GM18520 (cell line): ENCODE results near the gene BABAM2.
A peak's percentile ranks its signal among the peaks of the same experiment; 100 is the strongest.

Experiments
- ATAC-seq: cut with Tn5 transposase; IDR thresholded peaks from one replicate; pipeline ENCODE4 v1.9.1; 2021; ENCODE audit not compliant: unreplicated experiment

Gene BABAM2

DNA sequence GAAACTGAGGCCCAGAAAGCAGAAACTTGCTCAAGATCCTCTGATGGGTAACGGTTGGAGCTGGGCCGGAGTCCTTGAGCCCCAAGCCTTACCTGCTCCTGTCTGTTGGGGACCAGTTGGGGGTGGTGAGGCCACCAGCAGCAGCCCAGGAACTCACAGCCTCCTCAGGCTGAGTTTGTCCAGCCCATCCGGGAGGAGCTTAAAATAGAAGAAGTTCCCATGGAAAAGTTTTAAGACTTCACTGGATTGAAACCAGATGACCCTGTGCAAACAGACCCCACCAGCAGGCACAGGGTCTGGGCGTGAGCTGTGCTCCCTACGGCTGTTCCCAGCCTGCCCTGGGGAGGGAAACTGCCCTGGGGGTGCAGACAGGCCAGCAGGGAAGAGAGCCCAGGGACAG is 461.6 kb downstream of the BABAM2 start:
- ATAC-seq: no peak

DNA sequence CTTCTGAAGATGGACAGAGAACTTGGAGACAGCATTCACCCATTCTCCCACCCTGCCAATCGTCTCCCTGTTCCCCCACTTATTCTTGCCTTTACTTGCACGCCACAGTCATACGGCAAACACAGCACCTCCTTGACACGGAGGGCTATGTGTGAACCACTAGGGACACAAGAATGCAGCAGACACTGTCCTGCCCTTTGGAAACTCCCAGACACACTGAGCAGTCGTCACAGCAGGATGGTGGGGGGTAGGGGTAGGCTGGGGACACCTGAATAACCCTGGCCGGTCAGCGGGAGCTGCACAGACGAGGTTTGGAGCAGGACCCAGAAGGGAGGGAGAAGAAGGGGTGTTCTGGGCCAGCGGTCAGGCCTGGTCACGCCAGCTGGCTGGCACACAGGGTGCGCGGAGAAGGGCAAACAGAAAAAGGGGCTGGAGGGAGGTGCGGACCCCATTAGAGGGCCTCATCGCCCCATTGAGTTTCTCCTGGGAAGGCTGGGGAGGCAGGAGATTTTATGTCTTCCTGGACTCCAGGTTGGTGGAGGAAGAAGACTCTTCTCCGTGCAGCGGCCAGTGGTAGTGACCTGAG is 462.2 kb downstream of the BABAM2 start:
- ATAC-seq: no peak

DNA sequence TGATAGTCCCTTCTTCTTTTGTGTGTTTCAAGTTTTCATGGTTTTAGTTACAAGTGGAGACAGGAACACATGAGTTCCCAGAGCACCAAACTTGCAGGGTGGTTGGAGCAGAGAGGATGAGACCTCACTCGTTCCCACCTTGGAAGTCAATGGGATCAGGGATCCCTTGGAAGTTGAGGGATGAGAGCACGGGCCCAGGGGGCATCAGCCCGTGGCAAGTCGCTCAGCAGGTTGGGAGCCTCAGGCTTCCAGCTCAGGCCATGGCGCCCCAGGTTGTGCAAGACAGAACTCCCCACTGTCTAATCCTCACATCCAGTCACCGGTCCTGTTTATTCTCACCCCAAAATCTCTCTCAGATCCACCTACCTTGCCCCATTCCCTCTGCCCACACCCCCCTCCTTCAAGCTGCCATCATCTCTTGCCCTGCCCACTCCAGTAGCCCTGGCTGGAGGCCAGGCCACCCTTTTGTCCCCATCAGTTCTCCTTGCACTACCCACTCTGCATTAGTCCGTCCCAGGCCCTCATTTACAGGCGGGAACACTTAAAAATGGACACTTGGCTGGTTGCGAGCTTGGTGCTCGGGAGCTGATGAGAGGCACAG is 464.5 kb downstream of the BABAM2 start:
- no peak for ATAC-seq

DNA sequence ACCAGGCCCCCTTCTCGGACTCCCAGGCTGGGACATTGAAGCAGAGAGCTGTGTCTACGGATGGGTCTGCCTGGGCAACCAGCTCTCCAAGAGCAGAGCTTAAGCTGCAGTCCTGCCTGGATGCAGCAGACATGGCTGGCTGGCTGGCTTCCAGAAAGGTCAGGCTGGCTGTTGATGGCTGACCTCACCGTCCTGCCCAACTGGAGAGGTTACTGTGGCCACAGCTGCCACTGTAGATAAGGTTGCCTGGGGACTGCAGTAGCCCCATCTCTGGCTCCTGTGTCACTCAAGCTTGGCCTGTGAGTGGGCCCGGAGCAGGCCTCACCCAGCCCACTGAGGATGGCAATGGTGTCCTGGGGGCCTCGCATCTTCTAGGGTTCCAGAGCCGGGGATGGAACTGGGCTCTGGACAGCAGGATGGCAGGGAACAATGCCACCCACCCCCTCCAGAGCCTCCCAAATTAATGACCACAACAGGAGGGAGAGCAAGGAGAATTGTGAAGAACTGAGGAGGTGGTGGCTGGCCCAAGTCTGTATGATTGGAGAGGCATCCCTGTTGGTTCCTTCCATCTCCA is 465.1 kb downstream of the BABAM2 start:
- ATAC-seq: no peak

DNA sequence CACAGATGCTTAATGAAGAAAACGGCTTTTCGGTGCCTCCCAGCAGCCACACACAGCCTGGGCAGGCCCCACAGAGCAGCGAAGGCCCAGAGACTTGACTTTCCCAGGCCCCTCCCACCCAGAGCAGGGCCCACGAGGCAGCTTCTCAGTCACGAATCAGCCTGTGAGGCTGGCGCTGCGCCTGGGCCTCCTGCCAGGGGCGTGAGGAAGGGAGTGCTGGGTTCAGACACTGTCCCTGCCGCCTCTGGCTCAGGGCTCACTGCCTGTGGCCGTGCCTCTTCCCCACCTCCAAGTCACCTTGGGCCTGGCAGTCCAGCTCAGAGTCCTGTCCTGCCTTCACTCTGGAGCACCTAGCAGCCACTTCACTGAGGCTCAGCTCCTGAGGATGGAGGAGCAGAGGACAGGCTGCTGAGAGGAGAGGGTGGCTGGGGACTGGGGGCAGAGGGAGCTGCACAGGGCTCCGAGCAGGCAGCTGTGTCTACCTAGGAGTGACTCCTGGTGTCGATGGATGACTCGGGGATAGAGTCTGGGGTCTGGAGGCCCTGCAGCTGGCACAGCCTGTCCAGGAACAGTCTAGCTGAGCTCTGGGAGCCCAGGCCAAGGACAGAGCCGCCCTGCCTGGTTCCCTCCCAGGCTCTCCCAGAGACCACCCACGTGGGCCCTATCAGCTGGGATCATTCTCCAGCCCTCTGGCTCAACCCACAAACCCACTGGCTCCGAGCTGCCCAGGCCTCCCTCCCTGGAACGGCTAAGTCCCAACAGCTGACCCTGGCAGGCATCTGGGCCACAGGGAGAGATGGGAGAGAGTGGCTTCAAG is 465.8 kb downstream of the BABAM2 start:
- ATAC-seq: no peak

DNA sequence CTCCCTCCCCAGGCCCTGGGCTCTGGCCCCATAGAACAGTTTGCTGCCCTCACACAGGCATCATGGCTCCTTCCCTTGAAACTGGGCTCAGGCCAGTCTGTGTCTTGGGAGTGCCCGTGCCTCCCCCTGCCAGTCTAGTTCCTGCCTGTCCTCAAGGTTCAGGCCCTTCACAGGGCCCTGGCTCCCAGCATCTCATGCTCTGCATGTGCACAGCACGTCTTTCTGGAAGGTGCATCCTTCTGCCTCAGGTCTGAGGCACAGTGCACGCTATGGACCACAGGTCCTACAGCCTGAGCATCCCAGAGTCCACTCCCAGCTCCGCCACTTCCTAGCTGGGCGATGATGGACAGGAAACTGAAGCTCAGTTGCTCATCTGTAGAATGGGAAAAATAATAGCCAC is 466.5 kb downstream of the BABAM2 start:
- no peak for ATAC-seq

DNA sequence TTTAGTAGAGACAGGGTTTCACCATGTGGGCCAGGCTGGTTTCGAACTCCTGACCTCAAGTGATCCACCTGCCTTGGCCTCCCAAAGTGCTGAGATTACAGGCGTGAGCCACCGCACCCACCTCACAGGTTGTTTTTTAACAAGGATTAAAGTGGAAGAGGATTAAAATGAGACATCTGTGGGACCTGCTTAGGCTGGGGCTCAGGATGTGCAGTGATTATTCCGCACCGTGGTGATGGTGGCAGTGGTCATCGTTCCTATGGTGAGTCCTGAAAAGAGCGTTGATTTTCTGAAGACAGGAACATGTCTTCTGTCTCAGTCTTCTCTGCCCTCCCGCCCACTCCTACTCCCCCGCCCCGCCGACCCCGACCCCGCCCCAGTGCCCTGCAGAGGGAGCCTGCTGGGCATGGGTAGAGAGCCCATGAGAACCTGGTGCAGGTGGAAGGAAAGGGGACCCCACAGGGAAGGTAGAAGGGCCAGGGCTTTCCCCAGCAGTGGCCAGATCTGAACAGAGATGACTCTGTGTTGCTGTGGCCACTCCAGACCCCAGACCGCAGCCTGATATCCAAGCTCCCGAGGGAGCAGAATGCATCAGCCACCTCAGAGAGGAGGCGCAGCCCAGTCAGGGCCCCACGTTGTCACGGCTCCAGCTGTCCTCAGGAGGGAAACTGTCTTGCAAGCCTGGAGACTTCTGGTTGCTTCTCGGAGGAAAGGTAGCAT is 467.6 kb downstream of the BABAM2 start:
- ATAC-seq: no peak

DNA sequence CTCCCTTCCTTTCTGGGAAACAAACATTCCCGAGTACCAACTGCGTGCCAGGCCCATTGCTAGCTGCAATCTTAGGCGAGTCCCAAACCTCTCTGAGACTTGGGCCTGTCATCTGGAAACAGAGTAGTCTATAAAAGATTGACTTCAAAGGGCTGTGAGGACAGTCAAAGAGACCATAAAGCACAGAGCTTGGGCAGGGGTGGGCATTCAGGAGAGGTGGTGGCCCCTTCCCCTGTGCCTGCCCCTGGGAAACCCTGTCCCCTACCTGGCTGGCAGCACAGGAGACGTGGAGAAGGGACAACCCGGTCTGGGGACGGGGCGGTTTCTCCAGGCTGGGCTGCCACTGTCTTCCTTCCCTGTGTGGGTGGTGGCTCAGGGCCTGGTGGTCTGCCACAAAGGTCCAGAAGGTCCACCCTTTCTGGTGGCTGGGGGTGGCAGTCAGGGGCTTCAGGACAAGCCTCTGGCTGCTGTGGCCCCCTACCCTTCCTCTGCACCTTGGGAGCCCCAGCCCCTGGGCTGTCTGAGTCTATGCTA is 468.2 kb downstream of the BABAM2 start:
- no peak for ATAC-seq

DNA sequence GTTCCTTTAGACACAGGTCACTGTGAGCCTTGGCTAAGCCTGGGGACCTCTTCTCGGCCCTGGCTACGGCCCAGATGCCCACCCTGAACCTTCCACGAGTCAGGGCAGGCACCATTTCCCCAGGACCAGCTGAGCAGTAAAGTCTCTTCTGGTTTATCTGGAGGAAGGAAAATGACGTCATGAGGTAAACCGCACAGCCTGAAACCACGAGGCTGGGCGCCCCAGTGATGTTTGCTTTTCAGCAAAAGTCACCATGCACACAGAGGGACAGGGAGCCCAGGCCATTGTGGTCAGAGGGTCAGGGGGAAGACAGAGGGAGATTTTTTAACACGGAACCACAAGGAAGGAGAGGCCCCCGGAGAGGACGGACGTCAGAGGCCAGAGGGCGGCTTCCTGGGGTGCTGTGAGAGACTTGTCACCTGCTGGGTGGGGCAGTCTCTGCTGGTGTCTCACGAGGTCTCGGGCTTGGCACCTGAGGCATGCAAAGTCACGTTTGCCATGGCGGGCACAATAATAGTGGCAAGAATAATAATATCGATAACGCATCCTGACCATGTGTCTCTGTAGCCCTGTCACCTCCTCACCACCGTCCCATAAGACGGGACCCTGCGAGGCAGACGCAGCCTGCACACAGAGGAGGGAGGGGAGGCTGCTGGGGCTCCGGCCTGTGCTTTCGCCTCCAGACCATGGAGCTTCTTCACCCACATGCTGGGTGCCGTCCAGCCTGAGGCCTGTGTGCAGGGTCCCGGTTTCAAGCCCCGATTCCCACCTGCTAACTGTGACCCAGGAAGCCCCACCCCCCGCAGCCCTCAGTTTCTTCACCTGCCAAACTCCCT is 468.9 kb downstream of the BABAM2 start:
- ATAC-seq: peak; percentile 50

DNA sequence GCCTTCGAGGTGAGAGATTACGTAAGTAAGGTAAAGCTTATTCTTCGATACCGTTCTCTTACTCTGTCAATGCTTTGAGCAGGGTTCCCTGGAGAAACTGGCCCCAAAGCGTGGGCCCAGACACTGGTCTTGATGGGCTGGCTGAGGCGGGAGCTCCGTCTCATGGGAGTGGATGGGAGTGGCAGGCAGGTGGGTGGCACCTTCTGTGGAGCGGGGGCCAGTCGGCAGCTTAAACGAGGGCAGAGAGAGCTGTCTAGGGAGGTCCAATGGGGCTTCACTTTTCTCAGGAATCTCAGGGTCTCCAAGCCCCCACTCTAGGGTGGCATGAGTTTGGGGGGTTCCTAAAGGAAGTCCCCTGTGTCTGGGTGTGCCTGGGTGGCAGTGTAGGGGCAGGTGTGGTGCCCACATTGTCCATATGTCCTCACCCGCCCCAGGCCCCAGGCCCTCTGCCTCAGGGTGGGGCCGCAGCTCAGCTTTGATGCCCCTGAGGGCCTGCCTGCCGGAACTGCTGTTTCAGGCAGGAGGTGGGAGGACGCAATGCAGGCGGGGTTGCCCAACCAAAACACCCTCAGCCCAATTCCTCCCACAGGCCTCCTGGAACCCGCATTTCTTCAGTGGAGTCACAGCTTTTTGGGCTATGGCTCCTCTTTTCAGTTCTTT is 469.7 kb downstream of the BABAM2 start:
- ATAC-seq: no peak

DNA sequence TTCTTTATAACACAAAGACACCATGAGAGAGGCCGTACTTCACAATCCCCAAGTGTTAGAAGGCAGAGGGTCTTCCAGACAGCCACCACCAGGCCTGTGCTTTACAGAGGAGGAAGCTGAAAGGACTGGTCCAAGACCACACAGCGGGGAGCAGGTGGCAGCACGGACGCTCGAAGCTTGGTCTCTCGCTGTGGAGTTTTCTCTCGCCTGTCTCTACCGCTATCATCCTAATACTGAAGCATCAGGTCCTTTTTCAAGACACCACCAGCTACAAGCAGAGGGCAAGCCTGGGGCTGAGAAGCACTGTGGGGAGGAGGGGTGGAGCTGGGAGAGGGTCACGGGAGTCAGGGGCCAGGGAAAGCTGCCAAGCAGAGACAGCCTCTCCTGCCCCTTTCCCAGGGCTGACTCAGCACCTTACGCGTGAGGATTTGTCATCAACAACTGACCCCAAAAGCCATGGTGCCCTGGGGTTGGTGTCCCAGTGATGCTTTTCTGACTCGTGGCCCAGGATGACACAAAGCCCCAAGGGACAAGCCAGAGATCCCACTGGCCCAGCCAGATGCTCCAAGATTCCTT is 470.3 kb downstream of the BABAM2 start:
- no peak for ATAC-seq

DNA sequence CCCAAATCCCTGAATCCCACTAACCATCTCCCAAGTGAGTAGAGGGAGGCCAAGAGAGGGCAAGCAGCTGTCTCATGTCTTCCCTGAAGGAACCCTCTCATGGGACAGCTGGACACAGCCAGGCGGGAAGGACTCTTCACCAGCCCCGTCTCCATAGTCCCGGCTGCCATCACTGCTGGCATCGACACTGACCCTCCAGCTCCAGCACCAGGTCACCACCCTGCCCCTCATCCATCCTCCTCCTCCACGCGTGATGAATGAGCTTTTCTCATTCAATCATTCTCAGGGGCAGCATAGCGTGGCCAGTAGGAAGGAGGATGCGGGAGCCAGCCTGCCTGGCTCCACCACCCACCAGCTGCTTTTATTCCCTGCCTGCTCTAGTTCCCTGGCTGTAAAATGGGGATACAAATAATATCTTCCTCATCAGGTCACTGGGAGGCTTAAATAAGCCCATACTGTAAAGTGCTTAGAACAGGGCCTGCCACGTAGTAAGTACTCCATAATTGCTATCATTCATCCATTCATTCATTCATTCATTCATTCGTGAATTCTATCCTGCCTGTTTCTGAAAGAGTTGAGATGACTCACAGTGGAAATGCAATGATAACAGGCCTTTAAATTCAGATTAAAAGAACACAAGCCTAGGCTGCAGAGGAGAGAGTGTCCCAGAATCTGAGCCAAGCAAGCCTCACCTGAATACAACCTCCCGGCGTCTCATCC is 471.6 kb downstream of the BABAM2 start:
- ATAC-seq: no peak

DNA sequence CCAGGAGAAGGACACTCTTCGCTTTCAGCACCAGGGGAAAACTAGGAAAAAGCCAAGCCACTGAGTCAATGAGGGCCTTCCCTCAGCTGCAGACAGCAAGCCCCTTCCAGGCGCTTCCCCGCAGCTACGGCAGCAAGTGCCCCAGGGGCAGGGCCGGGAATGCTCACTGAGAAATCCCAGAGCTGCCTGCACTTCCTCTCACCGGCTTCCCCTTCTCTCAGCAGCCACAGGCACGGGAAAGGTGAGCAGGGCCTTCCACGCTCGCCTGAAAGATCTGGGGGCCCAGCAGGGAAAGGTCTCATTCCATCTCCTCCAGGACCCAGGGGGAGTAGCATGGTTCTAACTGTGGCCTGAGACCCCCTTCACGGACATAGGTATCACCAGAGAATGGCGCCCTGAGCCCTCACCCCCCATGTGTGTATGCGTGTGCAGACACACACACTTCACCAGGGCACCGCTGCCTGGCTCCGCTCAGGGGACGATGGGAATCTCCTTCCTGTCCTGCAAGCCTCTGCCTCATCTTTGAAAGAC is 472.5 kb downstream of the BABAM2 start:
- no peak for ATAC-seq

DNA sequence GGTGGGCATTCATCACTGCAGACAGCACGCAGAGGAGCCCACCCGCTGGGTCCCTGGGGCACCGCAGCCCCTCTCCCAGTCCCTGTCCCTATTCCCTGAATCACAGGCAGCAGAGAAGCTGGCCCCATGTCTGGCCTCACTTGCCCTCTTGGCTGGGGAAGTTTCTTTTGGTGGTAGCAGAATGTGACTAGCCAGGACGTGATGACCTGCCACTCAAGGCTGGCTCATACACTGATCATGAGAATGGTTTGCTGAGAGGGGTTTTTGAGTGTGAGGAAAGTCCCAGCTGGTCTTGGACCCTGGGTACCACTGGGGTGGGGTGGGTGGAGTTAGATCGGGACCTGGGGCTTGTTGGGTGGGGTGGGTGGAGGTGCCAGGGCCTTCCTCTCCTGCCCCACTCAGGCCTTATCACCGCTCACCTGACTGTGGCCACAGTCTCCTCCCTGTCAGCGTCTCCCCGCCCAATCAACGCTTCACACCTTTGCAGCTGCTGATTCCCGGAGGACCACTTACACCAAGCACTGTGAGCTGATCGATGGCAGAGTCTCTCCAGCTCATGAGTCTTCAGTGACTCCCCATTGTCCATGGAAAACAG is 473.3 kb downstream of the BABAM2 start:
- no peak for ATAC-seq

DNA sequence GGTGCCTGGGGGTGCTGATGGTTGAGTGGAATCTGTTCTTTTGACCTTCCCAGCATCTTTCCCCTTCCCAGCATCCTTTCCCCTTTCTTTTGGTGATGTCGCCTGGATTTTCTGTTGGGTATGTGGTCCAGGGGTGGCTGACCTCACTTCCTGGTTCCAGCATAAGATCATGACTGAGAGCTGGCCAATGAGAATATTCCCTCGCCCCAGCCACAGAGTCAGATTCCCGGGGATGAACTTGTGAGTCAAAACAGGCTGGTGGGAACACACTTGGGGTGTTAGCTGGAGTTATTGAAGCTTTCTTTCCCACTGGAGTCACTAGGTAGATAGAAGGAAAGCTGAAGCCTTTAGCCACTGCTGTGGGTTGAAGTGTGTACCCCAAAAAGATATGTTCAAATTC is 474.1 kb downstream of the BABAM2 start:
- ATAC-seq: no peak

DNA sequence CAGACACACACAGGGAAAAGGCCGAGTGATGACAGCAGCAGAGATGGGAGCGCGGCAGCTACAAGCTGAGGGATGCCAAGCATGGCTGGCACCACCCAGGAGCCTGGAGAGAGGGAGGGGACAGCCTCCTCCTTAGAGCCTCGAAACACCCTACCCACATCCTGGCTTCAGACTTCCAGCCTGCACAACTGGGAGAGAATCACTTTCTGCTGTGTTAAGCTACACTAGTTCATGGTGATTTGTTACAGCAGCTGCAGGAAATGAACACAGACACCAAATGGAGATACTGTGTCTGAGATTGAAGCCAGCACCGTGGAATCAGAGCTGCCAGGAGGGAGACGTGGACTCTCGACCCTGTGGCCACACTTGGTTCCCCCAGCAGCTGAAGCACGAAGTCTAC is 474.6 kb downstream of the BABAM2 start:
- ATAC-seq: no peak

DNA sequence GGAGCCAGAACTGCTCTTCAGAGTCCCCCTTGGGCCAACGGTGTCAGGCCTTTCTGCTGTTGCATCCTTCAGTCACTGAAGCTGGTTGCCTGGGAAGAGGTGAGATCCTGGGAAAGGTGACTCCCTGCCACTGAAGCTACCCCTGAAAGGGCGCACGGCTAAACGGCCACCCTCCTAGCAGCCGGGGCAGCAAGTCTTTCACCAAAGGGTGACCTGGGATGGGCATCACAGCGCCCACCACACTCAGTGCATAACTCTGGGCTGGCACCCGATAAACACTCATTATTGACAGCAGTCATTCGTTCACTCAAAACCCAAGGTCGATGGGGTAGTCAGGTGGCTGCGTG is 475.6 kb downstream of the BABAM2 start:
- no peak for ATAC-seq
